Measurements from ENCODE around the gene TERT. TPM values are rescaled to one million over a fixed set of nuclear protein-coding genes. Genes with fewer than 3 reads are reported as not detected.

Gene TERT
- total and polyA plus RNA-seq, 2 of the 13 experiments (the other 11 are each of a cell fraction or from before 2014, with no cell fraction given) = 4.3 to 5.9 TPM

- TF ChIP-seq ATRX (CRISPR knock-in tag; IDR thresholded peaks at IDR 0.05; ENCODE audit: borderline replicate concordance) (no peak), NFRKB (IDR thresholded peaks at IDR 0.05) (no peak), SNAPC5 (CRISPR knock-in tag; IDR thresholded peaks at IDR 0.05; ENCODE audit: borderline replicate concordance) (no peak), ZNF501 (CRISPR knock-in tag; IDR thresholded peaks at IDR 0.05) (no peak), USF2 (IDR thresholded peaks at IDR 0.05; ENCODE audit: low read depth, low read length) (no peak), USF2 (CRISPR knock-in tag; IDR thresholded peaks at IDR 0.05; ENCODE audit: borderline replicate concordance) (no peak), GATA4 (IDR thresholded peaks at IDR 0.05; ENCODE audit: borderline replicate concordance, low read depth) (no peak), ZNF724P (CRISPR knock-in tag; IDR thresholded peaks at IDR 0.05; ENCODE audit: borderline replicate concordance) (no peak), HNRNPH1 (optimal IDR thresholded peaks at IDR 0.05; ENCODE audit: low read depth, low read length) (no peak)
Measured at GRCh38 chr5:1220351-1220750, 74.5 kb downstream of the TERT start (continued).

GRCh38 chr5:1219768-1220100, 75.1 kb downstream of the TERT start:
- no peak for FAIRE-seq

More at GRCh38 chr5:1219768-1220100, 75.1 kb downstream of the TERT start:
- ChIA-PET CTCF (ENCODE audit: low intra/inter-chr PET ratio, low total read pairs) (no interaction called here), POLR2A (no interaction called here)
- Histone ChIP-seq H3K79me2 (ENCODE audit: insufficient read depth, low read length) (no peaks in the 10 kb centered on the region), H3K9me3 (ENCODE audit: low read length) (no peaks in the 10 kb centered on the region), H3K27ac (ENCODE audit: extremely low read length, insufficient read depth, low read length) (no peak overlapping the region), H3K36me3 (replicated peaks in 1 of 2; ENCODE audit: control insufficient read depth in 1 of 2, insufficient read depth in 2 of 2, low read length in 2 of 2) (no peaks in the 10 kb centered on the region), H3K4me3 (replicated peaks in 1 of 3; ENCODE audit: insufficient read depth in 1 of 3, low read depth in 2 of 3, low read length in 3 of 3) (no peak overlapping the region), H3K9ac (ENCODE audit: insufficient read depth, low read depth, low read length) (no peak overlapping the region), H4K20me1 (ENCODE audit: insufficient read depth, low read length) (no peaks in the 10 kb centered on the region), H3K4me1 (ENCODE audit: insufficient read depth, low read length) (no peaks in the 10 kb centered on the region), H2AFZ (ENCODE audit: low read length) (no peak overlapping the region), H3K4me2 (ENCODE audit: low read depth, low read length) (no peak overlapping the region), H3K27me3 (ENCODE audit: control insufficient read depth in 1 of 2, insufficient read depth in 2 of 2, low read length in 2 of 2) (peaks cover 5 to 44% of the 10 kb centered on the region in 2 experiments; a peak in 4 of 5 replicates)
- TF ChIP-seq MEF2D (CRISPR knock-in tag; IDR thresholded peaks at IDR 0.05) = no peak
- no peak for TF ChIP-seq ZNF709 (CRISPR knock-in tag; IDR thresholded peaks at IDR 0.05)
- no peak for TF ChIP-seq ZNF549 (CRISPR knock-in tag; IDR thresholded peaks at IDR 0.05)
- no peak for TF ChIP-seq FOXO1 (CRISPR knock-in tag; IDR thresholded peaks at IDR 0.05)
- BruUV-seq (replicated peaks) = no TSS peak
- in situ Hi-C loops (cut with HindIII; ENCODE audit: extremely low pct_ligation_motif_present, low pct_unique_long_range_greater_than_20kb) = no loop called here
- DNase-seq (ENCODE audit: low spot score) (no peak), ATAC-seq (0 out of 3 replicates have a peak, but pooled peaks have one; percentile 16)
- intact Hi-C loops (cut with micrococcal nuclease; ENCODE audit: unreplicated experiment) = no loop called here
- WGBS (ENCODE audit: low lambda C conversion rate) = 19% methylated on average over 6 of the region's 11 CpGs

Measured in HepG2 (cell line).